Activated B cell treated with CpG ODN at 0.5 μM for 24 hours (primary cell): ENCODE data around the gene BRAT1. TPM values are rescaled to one million over a fixed set of nuclear protein-coding genes. Genes with fewer than 3 reads are reported as not detected.

Experiments
- ATAC-seq: fragments of 200-7000 bp; cut with Tn5 transposase; one replicate; pipeline ENCODE4 v1.10.0; 2021; ENCODE audit warnings: low read depth, mild to moderate bottlenecking, moderate library complexity
- CTCF ChIA-PET: fragments of 350-600 bp; sonication (Branson Sonifier 250); formaldehyde crosslinking; loops from one replicate; lab custom pipeline; 2021; ENCODE audit warnings: antibody characterized with exemption; lab: Charles Lee
- POLR2A ChIA-PET: fragments of 350-600 bp; sonication (Branson Sonifier 250); formaldehyde crosslinking; loops from one replicate; lab custom pipeline; 2021; ENCODE audit warnings: antibody characterized with exemption; lab: Charles Lee
- DNase-seq: peaks from one replicate; pipeline ENCODE4 v3.0.0; 2022
- H3K27ac Mint-ChIP-seq: one replicate; pipeline ENCODE4 v1.8.0; 2020; ENCODE audit warnings: mixed read lengths
- H3K27me3 Mint-ChIP-seq: one replicate; pipeline ENCODE4 v1.8.0; 2021; ENCODE audit warnings: mixed read lengths
- H3K36me3 Mint-ChIP-seq: one replicate; pipeline ENCODE4 v1.8.0; 2021; ENCODE audit warnings: low read depth, mixed read lengths
- H3K4me1 Mint-ChIP-seq: one replicate; pipeline ENCODE4 v1.8.0; 2021; ENCODE audit warnings: mixed read lengths
- H3K4me3 Mint-ChIP-seq: one replicate; pipeline ENCODE4 v1.8.0; 2020; ENCODE audit warnings: mild to moderate bottlenecking, mixed read lengths
- H3K9me3 Mint-ChIP-seq: one replicate; pipeline ENCODE4 v1.8.0; 2020; ENCODE audit warnings: mixed read lengths
- CTCF ChIP-seq: fragments of 200-600 bp; IDR thresholded peaks from one replicate; pipeline ENCODE4 v1.8.0; 2022; ENCODE audit warnings: antibody characterized with exemption, mild to moderate bottlenecking
- intact Hi-C: fragments of 100-400 bp; cut with micrococcal nuclease; formaldehyde crosslinking; loops from one replicate; pipeline ENCODE4 v1.15.1; 2024
- total RNA-seq: library from RNA; stranded (reverse); gene quantifications from 2 replicates; pipeline ENCODE4 v1.2.3, GENCODE V29; 2022

The BRAT1 gene
- total RNA-seq, 1 donor from 2014 or later: 31.7 TPM

- H3K36me3 Mint-ChIP-seq: peaks cover 53% of the 10 kb centered on the region
- CTCF ChIA-PET: interaction anchor here (1.6 kb wide), 1 partner anchor 84 kb away, joined by 4 read pairs; no protein-coding TSS in a partner anchor
Measured at GRCh38 chr7:2524808-2525657, 30.3 kb downstream of the BRAT1 start.

GRCh38 chr7:2523941-2524807 lies 31.1 kb downstream of the BRAT1 start:
- no peak for TF ChIP-seq CTCF
- Mint-ChIP-seq H3K27ac (peak overlapping the region; percentile 56), H3K4me1 (peaks cover 73% of the 10 kb centered on the region), H3K27me3 (no peaks in the 10 kb centered on the region), H3K4me3 (peak overlapping the region; percentile 24), H3K36me3 (peaks cover 53% of the 10 kb centered on the region), H3K9me3 (no peaks in the 10 kb centered on the region)
- ChIA-PET POLR2A (interaction anchor here (0.6 to 6.9 kb wide), 3 partner anchors 14 to 186 kb away, joined by 3 to 240 read pairs (median 4); no protein-coding TSS in a partner anchor), CTCF (interaction anchor here (1.6 kb wide), 1 partner anchor 85 kb away, joined by 4 read pairs; no protein-coding TSS in a partner anchor)
- intact Hi-C loops: loop anchor here (5.0 to 10.0 kb wide), 4 partner anchors 173 to 1299 kb away; partner anchors contain the start of gene MAD1L1
- ATAC-seq (no peak), DNase-seq (no peak)

More at GRCh38 chr7:2524808-2525657, 30.3 kb downstream of the BRAT1 start:
- H3K27ac Mint-ChIP-seq: no peak overlapping the region
- H3K27me3 Mint-ChIP-seq: no peaks in the 10 kb centered on the region
- ATAC-seq (no peak), DNase-seq (no peak)
- H3K4me1 Mint-ChIP-seq: peaks cover 81% of the 10 kb centered on the region
- TF ChIP-seq CTCF: no peak
- no peak overlapping the region for H3K4me3 Mint-ChIP-seq
- POLR2A ChIA-PET: interaction anchor here (0.6 to 6.9 kb wide), 3 partner anchors 15 to 52 kb away, joined by 5 to 304 read pairs (median 240); no protein-coding TSS in a partner anchor
- intact Hi-C loops: loop anchor here (5.0 to 10.0 kb wide), 5 partner anchors 172 to 1300 kb away; partner anchors contain the start of gene MAD1L1
- H3K9me3 Mint-ChIP-seq: no peaks in the 10 kb centered on the region

GRCh38 chr7:2523461-2523936 lies 31.8 kb downstream of the BRAT1 start:
- Mint-ChIP-seq H3K27me3 (no peaks in the 10 kb centered on the region), H3K36me3 (peaks cover 53% of the 10 kb centered on the region), H3K4me1 (peaks cover 70% of the 10 kb centered on the region), H3K9me3 (no peaks in the 10 kb centered on the region), H3K4me3 (peak overlapping the region; percentile 96), H3K27ac (peak overlapping the region; percentile 92)
- intact Hi-C loops: loop anchor here (5.0 to 10.0 kb wide), 4 partner anchors 174 to 1299 kb away; partner anchors contain the start of gene MAD1L1
- ChIA-PET POLR2A (interaction anchor here (1.2 to 6.9 kb wide), 2 partner anchors 13 to 187 kb away, joined by 3 to 240 read pairs; no protein-coding TSS in a partner anchor), CTCF (interaction anchor here (1.6 kb wide), 1 partner anchor 85 kb away, joined by 4 read pairs; no protein-coding TSS in a partner anchor)
- DNase-seq (no peak), ATAC-seq (no peak)
- no peak for TF ChIP-seq CTCF

GRCh38 chr7:2522780-2523433 lies 32.4 kb downstream of the BRAT1 start:
- H3K27ac Mint-ChIP-seq: peak overlapping the region; percentile 92
- peaks cover 70% of the 10 kb centered on the region for H3K4me1 Mint-ChIP-seq
- H3K9me3 Mint-ChIP-seq: no peaks in the 10 kb centered on the region
- intact Hi-C loops: loop anchor here (1.0 to 10.0 kb wide), 6 partner anchors 7 to 1298 kb away; partner anchors contain the start of genes BRAT1 and MAD1L1
- ChIA-PET CTCF (interaction anchor here (1.0 kb wide), 1 partner anchor 187 kb away, joined by 4 read pairs; no protein-coding TSS in a partner anchor), POLR2A (interaction anchor here (0.6 to 6.9 kb wide), 5 partner anchors 10 to 187 kb away, joined by 3 to 240 read pairs (median 7); no protein-coding TSS in a partner anchor)
- TF ChIP-seq CTCF: no peak
- no peaks in the 10 kb centered on the region for H3K27me3 Mint-ChIP-seq
- ATAC-seq: no peak
- H3K4me3 Mint-ChIP-seq: peak overlapping the region; percentile 96
- DNase-seq: no peak
- peaks cover 49% of the 10 kb centered on the region for H3K36me3 Mint-ChIP-seq
